Endothelial cell of umbilical vein (primary cell): ENCODE data around the gene ANKUB1.

Experiments
- EZH2 ChIP-seq: IDR thresholded peaks from 2 replicates; pipeline ENCODE4 v1.6.1; 2012; ENCODE audit warnings: borderline replicate concordance, low read depth, mild to moderate bottlenecking, moderate library complexity, low read length, inconsistent platforms; ENCODE audit not compliant: severe bottlenecking
- MYC ChIP-seq: IDR thresholded peaks from one replicate; pipeline ENCODE4 v1.6.1; 2011; ENCODE audit warnings: mild to moderate bottlenecking, low read depth, low read length
- POLR2A ChIP-seq: IDR thresholded peaks from 2 replicates; pipeline ENCODE4 v1.6.1; 2012; ENCODE audit warnings: low read depth, mild to moderate bottlenecking, control low read depth, low read length
- POLR2AphosphoS5 ChIP-seq: IDR thresholded peaks from 2 replicates; pipeline ENCODE4 v1.6.1; 2012; ENCODE audit warnings: low read depth, mild to moderate bottlenecking, control low read depth, low read length, moderate library complexity; ENCODE audit not compliant: insufficient read depth
- TF ChIP-seq, protein P1 (sequence below), 2 donors: IDR thresholded peaks; 1 replicate in 1 of 2; 2 replicates in 1 of 2; pipeline ENCODE4 v1.5.1; 2011; ENCODE audit warnings: low read length in 2 of 2, mild to moderate bottlenecking in 2 of 2, moderate library complexity in 2 of 2, control low read depth in 1 of 2, inconsistent platforms in 1 of 2, low read depth in 1 of 2; ENCODE audit not compliant: insufficient read depth in 1 of 2; ENCODE audit errors: extremely low read depth in 1 of 2
- TF ChIP-seq, protein P2 (sequence below): IDR thresholded peaks from 2 replicates; pipeline ENCODE4 v1.6.1; 2011; ENCODE audit not compliant: insufficient read depth, insufficient read length

DNA sequence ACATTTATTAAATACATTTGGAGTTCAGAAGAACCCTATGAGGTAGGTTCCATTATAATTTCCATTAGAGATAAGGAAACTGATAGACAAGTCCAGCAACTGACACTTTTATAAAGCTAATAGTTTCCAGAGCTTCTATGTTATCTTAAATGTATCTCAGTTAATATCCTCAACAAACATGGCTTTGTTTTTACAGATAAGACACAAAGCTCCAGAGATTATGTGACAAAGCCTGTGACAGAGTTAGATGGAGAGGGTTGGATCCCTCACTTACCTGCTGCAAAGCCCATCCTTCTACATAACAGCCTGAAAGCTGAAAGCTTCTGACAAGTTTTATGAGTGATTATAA lies 39.6 kb downstream of the ANKUB1 start:
- TF ChIP-seq, protein P1, sequence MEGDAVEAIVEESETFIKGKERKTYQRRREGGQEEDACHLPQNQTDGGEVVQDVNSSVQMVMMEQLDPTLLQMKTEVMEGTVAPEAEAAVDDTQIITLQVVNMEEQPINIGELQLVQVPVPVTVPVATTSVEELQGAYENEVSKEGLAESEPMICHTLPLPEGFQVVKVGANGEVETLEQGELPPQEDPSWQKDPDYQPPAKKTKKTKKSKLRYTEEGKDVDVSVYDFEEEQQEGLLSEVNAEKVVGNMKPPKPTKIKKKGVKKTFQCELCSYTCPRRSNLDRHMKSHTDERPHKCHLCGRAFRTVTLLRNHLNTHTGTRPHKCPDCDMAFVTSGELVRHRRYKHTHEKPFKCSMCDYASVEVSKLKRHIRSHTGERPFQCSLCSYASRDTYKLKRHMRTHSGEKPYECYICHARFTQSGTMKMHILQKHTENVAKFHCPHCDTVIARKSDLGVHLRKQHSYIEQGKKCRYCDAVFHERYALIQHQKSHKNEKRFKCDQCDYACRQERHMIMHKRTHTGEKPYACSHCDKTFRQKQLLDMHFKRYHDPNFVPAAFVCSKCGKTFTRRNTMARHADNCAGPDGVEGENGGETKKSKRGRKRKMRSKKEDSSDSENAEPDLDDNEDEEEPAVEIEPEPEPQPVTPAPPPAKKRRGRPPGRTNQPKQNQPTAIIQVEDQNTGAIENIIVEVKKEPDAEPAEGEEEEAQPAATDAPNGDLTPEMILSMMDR (IDR thresholded peaks at IDR 0.05; ENCODE audit: extremely low read depth in 1 of 2, insufficient read depth in 1 of 2, low read depth in 1 of 2, low read length in 2 of 2) = no peak
- TF ChIP-seq POLR2A (no peak), MYC (no peak), EZH2 (no peak), POLR2AphosphoS5 (no peak)
- TF ChIP-seq, protein P2, sequence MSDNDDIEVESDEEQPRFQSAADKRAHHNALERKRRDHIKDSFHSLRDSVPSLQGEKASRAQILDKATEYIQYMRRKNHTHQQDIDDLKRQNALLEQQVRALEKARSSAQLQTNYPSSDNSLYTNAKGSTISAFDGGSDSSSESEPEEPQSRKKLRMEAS = no peak
